ENCODE data around the gene TMEFF2. TPM values are rescaled to one million over a fixed set of nuclear protein-coding genes. Genes with fewer than 3 reads are reported as not detected.

TMEFF2 gene
- total RNA-seq, 1 donor = 9.4 TPM

- TF ChIP-seq CTCF (IDR thresholded peaks at IDR 0.05; ENCODE audit: insufficient read depth, low read length) = no peak
- DNase-seq (ENCODE audit: low read depth) = no peak
- no peak overlapping the region for H3K4me3 ChIP-seq (ENCODE audit: low read depth, low read length)
Measured at GRCh38 chr2:192004188-192004963, 190.4 kb downstream of the TMEFF2 start.

- no peak for DNase-seq (ENCODE audit: low read depth)
Measured at GRCh38 chr2:192002418-192002817, 192.3 kb downstream of the TMEFF2 start.

GRCh38 chr2:192000196-192000980, 194.3 kb downstream of the TMEFF2 start:
- no peak for TF ChIP-seq CTCF (IDR thresholded peaks at IDR 0.05; ENCODE audit: insufficient read depth, low read length)
- H3K4me3 ChIP-seq (ENCODE audit: low read depth, low read length) = no peak overlapping the region
- no peak for DNase-seq (ENCODE audit: low read depth)

More at GRCh38 chr2:192002418-192002817, 192.3 kb downstream of the TMEFF2 start:
- TF ChIP-seq CTCF (IDR thresholded peaks at IDR 0.05; ENCODE audit: insufficient read depth, low read length) = no peak
- no peak overlapping the region for H3K4me3 ChIP-seq (ENCODE audit: low read depth, low read length)

- DNase-seq (ENCODE audit: low read depth) = no peak
- H3K4me3 ChIP-seq (ENCODE audit: low read depth, low read length) = no peak overlapping the region
- TF ChIP-seq CTCF (IDR thresholded peaks at IDR 0.05; ENCODE audit: insufficient read depth, low read length) = no peak
Measured at GRCh38 chr2:191999101-191999841, 195.5 kb downstream of the TMEFF2 start.

GRCh38 chr2:191995285-191995684, 199.4 kb downstream of the TMEFF2 start:
- no peak for DNase-seq (ENCODE audit: low read depth)
- H3K4me3 ChIP-seq (ENCODE audit: low read depth, low read length) = no peak overlapping the region
- no peak for TF ChIP-seq CTCF (IDR thresholded peaks at IDR 0.05; ENCODE audit: insufficient read depth, low read length)

- no peak for TF ChIP-seq CTCF (IDR thresholded peaks at IDR 0.05; ENCODE audit: insufficient read depth, low read length)
- no peak for DNase-seq (ENCODE audit: low read depth)
- no peak overlapping the region for H3K4me3 ChIP-seq (ENCODE audit: low read depth, low read length)
Measured at GRCh38 chr2:191994749-191995148, 200.0 kb downstream of the TMEFF2 start.
